Esophagus squamous epithelium (tissue), 4 donors: ENCODE measurements around the gene DHRSX.
"Not testable (repeated sequence)": the region's sequence is repeated elsewhere in the genome, so short reads cannot be mapped to it uniquely, and the experiment has no call there.

Experiments used
- CTCF ChIP-seq, 6 experiments: fragments of 450-650 bp in 4 of 6; fragments of 200-600 bp in 2 of 6; sonication (generic) in 2 of 6; IDR thresholded peaks; one replicate each; pipeline ENCODE4 v1.5.1; 2016 to 2019; ENCODE audit warnings: antibody characterized with exemption in 6 of 6, mild to moderate bottlenecking in 4 of 6, moderate library complexity in 4 of 6
- POLR2A ChIP-seq, 4 donors: fragments of 450-650 bp; IDR thresholded peaks; one replicate each; pipeline ENCODE4 v1.6.1; 2017; ENCODE audit warnings: antibody characterized with exemption in 4 of 4, mild to moderate bottlenecking in 4 of 4, moderate library complexity in 3 of 4

- TF ChIP-seq POLR2A, CTCF (IDR thresholded peaks at IDR 0.05): not testable (repeated sequence)
Observed at GRCh38 chrX:2382433-2383048, 118.2 kb downstream of the DHRSX start.
